Fibroblast of lung (primary cell): ENCODE data around the gene TNIK. TPM values are rescaled to one million over a fixed set of nuclear protein-coding genes. Genes with fewer than 3 reads are reported as not detected.

Experiments
- DNase-seq, 2 donors: peaks; one replicate each; pipeline versions ENCODE4 v3.0.0 to v3.0.0-alpha.2; 2010; ENCODE audit warnings: low read depth in 2 of 2
- H2AFZ ChIP-seq: 2 replicates; pipeline ENCODE4 v1.5.1; 2012; ENCODE audit warnings: low read length, control low read depth, inconsistent platforms
- H3K27ac ChIP-seq: 2 replicates; pipeline ENCODE4 v1.5.1; 2011; ENCODE audit warnings: low read length, control low read depth; ENCODE audit not compliant: insufficient read depth
- H3K27me3 ChIP-seq: 2 replicates; pipeline ENCODE4 v1.5.1; 2011; ENCODE audit warnings: mild to moderate bottlenecking, low read length; ENCODE audit not compliant: control insufficient read depth, insufficient read depth
- H3K36me3 ChIP-seq: 2 replicates; pipeline ENCODE4 v1.5.1; 2011; ENCODE audit warnings: low read length; ENCODE audit not compliant: control insufficient read depth, insufficient read depth
- H3K4me1 ChIP-seq: 2 replicates; pipeline ENCODE4 v1.5.1; 2011; ENCODE audit warnings: low read length; ENCODE audit not compliant: control insufficient read depth, insufficient read depth; ENCODE audit errors: extremely low read depth
- H3K4me2 ChIP-seq: 2 replicates; pipeline ENCODE4 v1.5.1; 2011; ENCODE audit warnings: low read length, control low read depth; ENCODE audit not compliant: insufficient read depth; ENCODE audit errors: extremely low read depth
- H3K4me3 ChIP-seq, 4 experiments: fragments of 200-600 bp in 1 of 4; sonication (generic) in 1 of 4; replicated peaks in 1 of 4; 2 replicates each; pipeline ENCODE4 v1.5.1; 2011 to 2016; ENCODE audit warnings: low read length in 4 of 4, low read depth in 3 of 4, mild to moderate bottlenecking in 3 of 4, control low read depth in 2 of 4, inconsistent platforms in 1 of 4, mixed read lengths in 1 of 4; ENCODE audit not compliant: insufficient read depth in 1 of 4; ENCODE audit errors: control extremely low read depth in 1 of 4
- H3K79me2 ChIP-seq: 2 replicates; pipeline ENCODE4 v1.5.1; 2012; ENCODE audit warnings: mild to moderate bottlenecking, low read length, inconsistent platforms; ENCODE audit not compliant: control insufficient read depth, insufficient read depth
- H3K9ac ChIP-seq: 2 replicates; pipeline ENCODE4 v1.5.1; 2011; ENCODE audit warnings: mild to moderate bottlenecking, low read length, control low read depth; ENCODE audit not compliant: insufficient read depth
- H3K9me3 ChIP-seq: 2 replicates; pipeline ENCODE4 v1.5.1; 2012; ENCODE audit warnings: low read depth, low read length; ENCODE audit not compliant: control insufficient read depth, insufficient read depth
- H4K20me1 ChIP-seq: 2 replicates; pipeline ENCODE4 v1.5.1; 2011; ENCODE audit warnings: low read length; ENCODE audit not compliant: control insufficient read depth, insufficient read depth; ENCODE audit errors: extremely low read depth
- CTCF ChIP-seq, 2 donors: IDR thresholded peaks in 1 of 2; conservative IDR thresholded peaks in 1 of 2; 1 replicate in 1 of 2; 2 replicates in 1 of 2; pipeline ENCODE4 v1.5.1; 2011 to 2012; ENCODE audit warnings: low read length in 2 of 2, control low read depth in 1 of 2, inconsistent platforms in 1 of 2, low read depth in 1 of 2, mild to moderate bottlenecking in 1 of 2
- EZH2 ChIP-seq: IDR thresholded peaks from 2 replicates; pipeline ENCODE4 v1.5.1; 2012; ENCODE audit warnings: low read length, control low read depth, mild to moderate bottlenecking; ENCODE audit errors: missing control alignments
- polyA plus RNA-seq, 2 donors: library from polyadenylated mRNA; depleted of rRNA in 1 of 2; stranded (reverse) in 1 of 2; unstranded in 1 of 2; fragments of >200 nt; gene quantifications; 2 replicates each; pipeline ENCODE4 v1.2.1, GENCODE V29; 2011 to 2012; ENCODE audit warnings: missing spikeins in 1 of 2
- total RNA-seq: library from RNA; depleted of rRNA; stranded (reverse); fragments of >200 nt; gene quantifications from 2 replicates; pipeline ENCODE4 v1.2.1, GENCODE V29; 2014

Gene TNIK
- total and polyA plus RNA-seq, 2 donors (not counting 1 experiment from before 2014, with no cell fraction given) = 13.8 to 39.3 TPM

- TF ChIP-seq EZH2 (no peak), CTCF (conservative IDR thresholded peaks at IDR 0.05 in 1 of 2, IDR thresholded peaks at IDR 0.05 in 1 of 2; ENCODE audit: low read depth in 1 of 2, low read length in 2 of 2) (no peak)
- H3K4me1 ChIP-seq = no peaks in the 10 kb centered on the region
- DNase-seq = no peak
- H3K9me3 ChIP-seq = no peaks in the 10 kb centered on the region
- H3K27ac ChIP-seq = no peak overlapping the region
- H4K20me1 ChIP-seq = no peaks in the 10 kb centered on the region
- H3K36me3 ChIP-seq = peaks cover 2% of the 10 kb centered on the region
- no peaks in the 10 kb centered on the region for H3K79me2 ChIP-seq
- H3K27me3 ChIP-seq = no peaks in the 10 kb centered on the region
- no peak overlapping the region for H3K9ac ChIP-seq
- H2AFZ ChIP-seq = no peak overlapping the region
- H3K4me3 ChIP-seq = no peak overlapping the region
- H3K4me2 ChIP-seq = no peak overlapping the region
These were observed 237.2 kb downstream of the TNIK start for GRCh38 chr3:171222995-171223394.

- TF ChIP-seq CTCF (conservative IDR thresholded peaks at IDR 0.05 in 1 of 2, IDR thresholded peaks at IDR 0.05 in 1 of 2; ENCODE audit: low read depth in 1 of 2, low read length in 2 of 2) (no peak), EZH2 (no peak)
- Histone ChIP-seq H3K27me3 (no peaks in the 10 kb centered on the region), H3K4me1 (no peaks in the 10 kb centered on the region), H3K9ac (no peak overlapping the region), H4K20me1 (no peaks in the 10 kb centered on the region), H3K4me3 (no peak overlapping the region), H3K9me3 (no peaks in the 10 kb centered on the region), H3K27ac (no peak overlapping the region), H3K4me2 (no peak overlapping the region), H2AFZ (no peak overlapping the region), H3K36me3 (peaks cover 2% of the 10 kb centered on the region), H3K79me2 (no peaks in the 10 kb centered on the region)
- no peak for DNase-seq
These were observed 238.6 kb downstream of the TNIK start for GRCh38 chr3:171221597-171221996.

GRCh38 chr3:171221104-171221503 is 239.1 kb downstream of the TNIK start:
- Histone ChIP-seq H3K4me1 (no peaks in the 10 kb centered on the region), H4K20me1 (no peaks in the 10 kb centered on the region), H3K4me2 (no peak overlapping the region), H3K9me3 (no peaks in the 10 kb centered on the region), H2AFZ (no peak overlapping the region), H3K79me2 (no peaks in the 10 kb centered on the region), H3K27ac (no peak overlapping the region), H3K27me3 (no peaks in the 10 kb centered on the region), H3K36me3 (peaks cover 2% of the 10 kb centered on the region), H3K9ac (no peak overlapping the region), H3K4me3 (no peak overlapping the region)
- TF ChIP-seq CTCF (conservative IDR thresholded peaks at IDR 0.05 in 1 of 2, IDR thresholded peaks at IDR 0.05 in 1 of 2; ENCODE audit: low read depth in 1 of 2, low read length in 2 of 2) = no peak
- no peak for TF ChIP-seq EZH2
- no peak for DNase-seq
